GM21717 (cell line): ENCODE measurements around the gene PLAAT5.

Source experiments
- ATAC-seq: cut with Tn5 transposase; IDR thresholded peaks from one replicate; pipeline ENCODE4 v1.9.1; 2021; ENCODE audit warnings: mild to moderate bottlenecking, moderate library complexity; ENCODE audit not compliant: unreplicated experiment

PLAAT5 gene

GRCh38 chr11:63516109-63516508 lies 25.1 kb upstream of the PLAAT5 start:
- no peak for ATAC-seq

GRCh38 chr11:63512816-63513215 lies 21.8 kb upstream of the PLAAT5 start:
- no peak for ATAC-seq

GRCh38 chr11:63511048-63511748 lies 20.2 kb upstream of the PLAAT5 start:
- ATAC-seq = no peak

GRCh38 chr11:63510360-63511047 lies 19.5 kb upstream of the PLAAT5 start:
- ATAC-seq = no peak

GRCh38 chr11:63508745-63509144 lies 17.8 kb upstream of the PLAAT5 start:
- no peak for ATAC-seq

- no peak for ATAC-seq
These were observed 17.0 kb upstream of the PLAAT5 start for GRCh38 chr11:63508009-63508408.

- ATAC-seq = no peak
These were observed 16.5 kb upstream of the PLAAT5 start for GRCh38 chr11:63507511-63507910.

GRCh38 chr11:63506876-63507275 lies 15.9 kb upstream of the PLAAT5 start:
- ATAC-seq = no peak

GRCh38 chr11:63505857-63506528 lies 15.0 kb upstream of the PLAAT5 start, which contains the start of gene LGALS12:
TSS of gene LGALS12 (plus strand) at chr11:63506084. CDS start at chr11:63506459, 375 bp downstream.
- ATAC-seq = no peak

- ATAC-seq = no peak
These were observed 14.1 kb upstream of the PLAAT5 start for GRCh38 chr11:63504933-63505586.

GRCh38 chr11:63504054-63504453 lies 13.1 kb upstream of the PLAAT5 start:
- no peak for ATAC-seq

- no peak for ATAC-seq
These were observed 12.5 kb upstream of the PLAAT5 start for GRCh38 chr11:63503492-63503891.

GRCh38 chr11:63502252-63502820 lies 11.4 kb upstream of the PLAAT5 start:
- no peak for ATAC-seq

GRCh38 chr11:63501236-63501635 lies 10.3 kb upstream of the PLAAT5 start:
- no peak for ATAC-seq

- ATAC-seq = no peak
These were observed 8.9 kb upstream of the PLAAT5 start for GRCh38 chr11:63499874-63500273.

GRCh38 chr11:63494975-63495374 lies 4.0 kb upstream of the PLAAT5 start:
- ATAC-seq = no peak

GRCh38 chr11:63493127-63493526 lies 2.2 kb upstream of the PLAAT5 start:
- ATAC-seq = no peak

- ATAC-seq = no peak
These were observed 1.5 kb upstream of the PLAAT5 start for GRCh38 chr11:63492441-63492840.

GRCh38 chr11:63491636-63492372 lies 837 bp upstream of the PLAAT5 start:
- no peak for ATAC-seq

- ATAC-seq = no peak
These were observed 247 bp upstream of the PLAAT5 start for GRCh38 chr11:63491240-63491587.
